HCT116 (cell line): Measurements from ENCODE around the gene GALE.

ENCODE experiments used
- CTCF ChIP-seq, 3 experiments: fragments of 200-600 bp in 1 of 3; sonication (generic) in 1 of 3; IDR thresholded peaks in 2 of 3; conservative IDR thresholded peaks in 1 of 3; 2 replicates each; pipeline ENCODE4 v1.5.1; 2012 to 2017; ENCODE audit warnings: low read depth in 2 of 3, low read length in 2 of 3, antibody characterized with exemption in 1 of 3, borderline replicate concordance in 1 of 3, control low read depth in 1 of 3, mild to moderate bottlenecking in 1 of 3, mixed read lengths in 1 of 3, mixed run types in 1 of 3, moderate library complexity in 1 of 3; ENCODE audit not compliant: insufficient read depth in 1 of 3
- EZH2 ChIP-seq: fragments of 200-600 bp; sonication (generic); IDR thresholded peaks from 2 replicates; pipeline ENCODE4 v1.6.1; 2017; ENCODE audit warnings: antibody characterized with exemption, mixed run types
- POLR2AphosphoS5 ChIP-seq: IDR thresholded peaks from 2 replicates; pipeline ENCODE4 v1.6.1; 2011; ENCODE audit warnings: mild to moderate bottlenecking, low read depth, low read length, moderate library complexity
- SP1 ChIP-seq: IDR thresholded peaks from 2 replicates; pipeline ENCODE4 v1.6.1; 2012; ENCODE audit warnings: low read depth
- TF ChIP-seq, protein P1 (sequence below): IDR thresholded peaks from 2 replicates; pipeline ENCODE4 v1.6.1; 2012; ENCODE audit warnings: low read depth

DNA sequence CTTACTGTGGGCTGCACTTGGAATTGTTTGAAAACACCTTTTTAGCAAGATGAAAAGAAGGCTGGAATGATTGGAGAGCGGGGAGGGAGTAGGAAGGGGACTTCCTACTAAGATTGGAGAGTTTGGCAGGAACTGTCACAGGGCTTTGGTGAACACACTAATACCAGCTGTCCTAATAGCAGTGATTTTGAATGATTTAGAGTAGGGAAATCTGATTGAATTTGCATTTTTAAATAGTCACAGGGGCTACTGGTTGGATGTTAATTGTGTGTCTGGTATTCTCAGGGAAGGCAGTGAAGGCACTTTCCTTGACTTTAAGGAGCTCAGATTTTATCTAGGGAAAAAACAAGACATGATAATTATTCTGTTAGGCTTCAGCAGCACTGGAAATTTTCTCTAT lies 27.2 kb upstream of the GALE start:
- TF ChIP-seq CTCF (IDR thresholded peaks at IDR 0.05 in 2 of 3, conservative IDR thresholded peaks at IDR 0.05 in 1 of 3; ENCODE audit: borderline replicate concordance in 1 of 3, insufficient read depth in 1 of 3, low read depth in 2 of 3, low read length in 2 of 3) (no peak), SP1 (no peak), EZH2 (no peak), POLR2AphosphoS5 (no peak)
- TF ChIP-seq, protein P1, sequence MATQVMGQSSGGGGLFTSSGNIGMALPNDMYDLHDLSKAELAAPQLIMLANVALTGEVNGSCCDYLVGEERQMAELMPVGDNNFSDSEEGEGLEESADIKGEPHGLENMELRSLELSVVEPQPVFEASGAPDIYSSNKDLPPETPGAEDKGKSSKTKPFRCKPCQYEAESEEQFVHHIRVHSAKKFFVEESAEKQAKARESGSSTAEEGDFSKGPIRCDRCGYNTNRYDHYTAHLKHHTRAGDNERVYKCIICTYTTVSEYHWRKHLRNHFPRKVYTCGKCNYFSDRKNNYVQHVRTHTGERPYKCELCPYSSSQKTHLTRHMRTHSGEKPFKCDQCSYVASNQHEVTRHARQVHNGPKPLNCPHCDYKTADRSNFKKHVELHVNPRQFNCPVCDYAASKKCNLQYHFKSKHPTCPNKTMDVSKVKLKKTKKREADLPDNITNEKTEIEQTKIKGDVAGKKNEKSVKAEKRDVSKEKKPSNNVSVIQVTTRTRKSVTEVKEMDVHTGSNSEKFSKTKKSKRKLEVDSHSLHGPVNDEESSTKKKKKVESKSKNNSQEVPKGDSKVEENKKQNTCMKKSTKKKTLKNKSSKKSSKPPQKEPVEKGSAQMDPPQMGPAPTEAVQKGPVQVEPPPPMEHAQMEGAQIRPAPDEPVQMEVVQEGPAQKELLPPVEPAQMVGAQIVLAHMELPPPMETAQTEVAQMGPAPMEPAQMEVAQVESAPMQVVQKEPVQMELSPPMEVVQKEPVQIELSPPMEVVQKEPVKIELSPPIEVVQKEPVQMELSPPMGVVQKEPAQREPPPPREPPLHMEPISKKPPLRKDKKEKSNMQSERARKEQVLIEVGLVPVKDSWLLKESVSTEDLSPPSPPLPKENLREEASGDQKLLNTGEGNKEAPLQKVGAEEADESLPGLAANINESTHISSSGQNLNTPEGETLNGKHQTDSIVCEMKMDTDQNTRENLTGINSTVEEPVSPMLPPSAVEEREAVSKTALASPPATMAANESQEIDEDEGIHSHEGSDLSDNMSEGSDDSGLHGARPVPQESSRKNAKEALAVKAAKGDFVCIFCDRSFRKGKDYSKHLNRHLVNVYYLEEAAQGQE: no peak
